HG03097 (cell line): Measurements from ENCODE around the gene PLA2G12A.
"Not testable (repeated sequence)": the region's sequence is repeated elsewhere in the genome, so short reads cannot be mapped to it uniquely, and the experiment has no call there.

Experiments used
- ATAC-seq: cut with Tn5 transposase; IDR thresholded peaks from one replicate; pipeline ENCODE4 v1.9.1; 2021; ENCODE audit not compliant: unreplicated experiment, low FRiP score

PLA2G12A gene

GRCh38 chr4:109683621-109684253 lies 46.1 kb downstream of the PLA2G12A start:
- no peak for ATAC-seq

GRCh38 chr4:109682875-109683274 lies 47.0 kb downstream of the PLA2G12A start:
- no peak for ATAC-seq

- not testable (repeated sequence) for ATAC-seq
Observed at GRCh38 chr4:109678925-109679324, 50.9 kb downstream of the PLA2G12A start.

- not testable (repeated sequence) for ATAC-seq
Observed at GRCh38 chr4:109678472-109678871, 51.4 kb downstream of the PLA2G12A start.

GRCh38 chr4:109676886-109677285 lies 53.0 kb downstream of the PLA2G12A start:
- no peak for ATAC-seq

GRCh38 chr4:109675843-109676242 lies 54.0 kb downstream of the PLA2G12A start:
- no peak for ATAC-seq

- no peak for ATAC-seq
Observed at GRCh38 chr4:109675181-109675580, 54.7 kb downstream of the PLA2G12A start.

GRCh38 chr4:109673303-109673702 lies 56.6 kb downstream of the PLA2G12A start:
- no peak for ATAC-seq

- no peak for ATAC-seq
Observed at GRCh38 chr4:109672169-109672930, 57.5 kb downstream of the PLA2G12A start.

- ATAC-seq: no peak
Observed at GRCh38 chr4:109671350-109671749, 58.5 kb downstream of the PLA2G12A start.

GRCh38 chr4:109665783-109666485 lies 63.9 kb downstream of the PLA2G12A start:
- ATAC-seq: no peak

- no peak for ATAC-seq
Observed at GRCh38 chr4:109662771-109663170, 67.1 kb downstream of the PLA2G12A start.

GRCh38 chr4:109662116-109662515 lies 67.8 kb downstream of the PLA2G12A start:
- no peak for ATAC-seq
